Panc1 (cell line): ENCODE measurements around the gene TMEM88. TPM values are rescaled to one million over a fixed set of nuclear protein-coding genes. Genes with fewer than 3 reads are reported as not detected.

ENCODE experiments used
- ATAC-seq: fragments of 200-7000 bp; cut with Tn5 transposase; 2 replicates; pipeline ENCODE4 v1.9.1; 2020; ENCODE audit warnings: mild to moderate bottlenecking, moderate library complexity
- BruUV-seq: library from RNA; stranded (reverse); fragments of 400-500 nt; replicated peaks from 2 replicates; lab custom pipeline; 2021; lab: Mats Ljungman, UMichigan
- CTCF ChIA-PET: fragments of 300-600 bp; sonication (Branson Sonifier 250); formaldehyde crosslinking; loops from one replicate; lab custom pipeline; 2022; ENCODE audit warnings: antibody characterized with exemption; lab: Charles Lee
- POLR2A ChIA-PET: fragments of 300-600 bp; sonication (Branson Sonifier 250); formaldehyde crosslinking; loops from one replicate; lab custom pipeline; 2022; ENCODE audit warnings: antibody characterized with exemption; lab: Charles Lee
- DNase-seq: peaks from one replicate; pipeline ENCODE4 v3.0.0-alpha.2; 2010; ENCODE audit warnings: low read depth, low spot score
- H3K27ac ChIP-seq: 2 replicates; pipeline ENCODE4 v1.5.1; 2011; ENCODE audit warnings: mild to moderate bottlenecking, low read length, inconsistent platforms
- H3K27me3 ChIP-seq: fragments of 200-500 bp; sonication (Bioruptor generic); 2 replicates; pipeline ENCODE4 v1.6.0; 2014; ENCODE audit warnings: low read length, inconsistent platforms; ENCODE audit not compliant: control insufficient read depth, insufficient read depth
- H3K36me3 ChIP-seq: fragments of 200-500 bp; sonication (Bioruptor generic); 2 replicates; pipeline ENCODE4 v1.5.1; 2014; ENCODE audit warnings: inconsistent platforms, mild to moderate bottlenecking, low read length, moderate library complexity; ENCODE audit not compliant: control insufficient read depth, insufficient read depth
- H3K4me1 ChIP-seq: 2 replicates; pipeline ENCODE4 v1.5.1; 2011; ENCODE audit warnings: inconsistent platforms, mild to moderate bottlenecking, low read length, moderate library complexity; ENCODE audit not compliant: control insufficient read depth, insufficient read depth
- H3K4me3 ChIP-seq, 2 experiments: 2 replicates each; pipeline ENCODE4 v1.5.1; 2011 to 2012; ENCODE audit warnings: low read depth in 2 of 2, low read length in 2 of 2, mild to moderate bottlenecking in 2 of 2, inconsistent platforms in 1 of 2, moderate library complexity in 1 of 2
- H3K9me3 ChIP-seq: fragments of 200-500 bp; sonication (Bioruptor generic); 2 replicates; pipeline ENCODE4 v1.5.1; 2014; ENCODE audit warnings: low read depth, mild to moderate bottlenecking, inconsistent platforms, low read length, moderate library complexity; ENCODE audit not compliant: control insufficient read depth, insufficient read depth
- CTCF ChIP-seq: fragments of 450-650 bp; IDR thresholded peaks from 2 replicates; pipeline ENCODE4 v1.5.1; 2017; ENCODE audit warnings: mild to moderate bottlenecking
- POLR2AphosphoS5 ChIP-seq: IDR thresholded peaks from 2 replicates; pipeline ENCODE4 v1.6.1; 2012; ENCODE audit warnings: mild to moderate bottlenecking, low read depth, low read length, moderate library complexity
- REST ChIP-seq, 2 experiments: IDR thresholded peaks; 2 replicates each; pipeline ENCODE4 v1.6.1; 2011 to 2012; ENCODE audit warnings: low read depth in 2 of 2, control low read depth in 1 of 2, low read length in 1 of 2, mild to moderate bottlenecking in 1 of 2, moderate library complexity in 1 of 2; ENCODE audit not compliant: insufficient read depth in 1 of 2
- SIN3A ChIP-seq: IDR thresholded peaks from 2 replicates; pipeline ENCODE4 v1.6.1; 2012; ENCODE audit warnings: low read depth, mild to moderate bottlenecking, low read length, moderate library complexity, borderline replicate concordance; ENCODE audit not compliant: insufficient read depth
- TCF7L2 ChIP-seq: IDR thresholded peaks from 2 replicates; pipeline ENCODE4 v1.6.1; 2011; ENCODE audit warnings: mild to moderate bottlenecking, low read depth, low read length, inconsistent platforms
- in situ Hi-C: cut with HindIII; loops from 2 replicates; pipeline ENCODE4 v1.10.0; 2016; ENCODE audit warnings: low sequenced_read_pairs, low pct_unique_long_range_greater_than_20kb
- intact Hi-C: fragments of 100-400 bp; cut with micrococcal nuclease; formaldehyde crosslinking; loops from one replicate; pipeline ENCODE4 v1.10.0; 2022; ENCODE audit not compliant: unreplicated experiment
- total RNA-seq: library from RNA; stranded (reverse); gene quantifications from one replicate; pipeline ENCODE4 v1.2.1, GENCODE V29; 2021; ENCODE audit not compliant: unreplicated experiment

Gene TMEM88
- total RNA-seq, 1 experiment from 2014 or later: 1.6 TPM

GRCh38 chr17:7848131-7848579 is 6.7 kb upstream of the TMEM88 start:
- TF ChIP-seq SIN3A (no peak), REST (IDR thresholded peaks at IDR 0.05; ENCODE audit: insufficient read depth in 1 of 2, low read depth in 2 of 2, low read length in 1 of 2) (no peak), CTCF (no peak), TCF7L2 (no peak), POLR2AphosphoS5 (no peak)
- Histone ChIP-seq H3K27me3 (no peaks in the 10 kb centered on the region), H3K4me1 (peaks cover 8% of the 10 kb centered on the region; the same call in 1 of the 2 replicates), H3K4me3 (no peak overlapping the region), H3K9me3 (no peaks in the 10 kb centered on the region), H3K27ac (no peak overlapping the region), H3K36me3 (no peaks in the 10 kb centered on the region; the same call in 1 of the 2 replicates)
- ATAC-seq (no peak), DNase-seq (no peak)
- in situ Hi-C loops (no loop called here), intact Hi-C loops (no loop called here)
- ChIA-PET POLR2A (no interaction called here), CTCF (no interaction called here)
- no TSS peak for BruUV-seq

GRCh38 chr17:7848739-7849129 is 6.1 kb upstream of the TMEM88 start:
- TF ChIP-seq CTCF: no peak
- TF ChIP-seq REST (IDR thresholded peaks at IDR 0.05; ENCODE audit: insufficient read depth in 1 of 2, low read depth in 2 of 2, low read length in 1 of 2): no peak
- no peak for TF ChIP-seq TCF7L2
- no peak for TF ChIP-seq POLR2AphosphoS5
- no peak for TF ChIP-seq SIN3A

More at GRCh38 chr17:7848739-7849129, 6.1 kb upstream of the TMEM88 start:
- H3K4me1 ChIP-seq: peaks cover 8% of the 10 kb centered on the region; the same call in 1 of the 2 replicates
- no peaks in the 10 kb centered on the region; the same call in 1 of the 2 replicates for H3K36me3 ChIP-seq
- no TSS peak for BruUV-seq
- ATAC-seq (no peak), DNase-seq (no peak)
- in situ Hi-C loops: no loop called here
- no peaks in the 10 kb centered on the region for H3K9me3 ChIP-seq
- no peak overlapping the region for H3K27ac ChIP-seq
- CTCF ChIA-PET: no interaction called here
- no peak overlapping the region for H3K4me3 ChIP-seq
- H3K27me3 ChIP-seq: no peaks in the 10 kb centered on the region
- intact Hi-C loops: no loop called here
- POLR2A ChIA-PET: no interaction called here
